GM12878 (cell line): Measurements from ENCODE around the gene RER1. TPM values are rescaled to one million over a fixed set of nuclear protein-coding genes. Genes with fewer than 3 reads are reported as not detected.

ENCODE experiments used
- ATAC-seq: fragments of 200-7000 bp; cut with Tn5 transposase; 3 replicates; pipeline ENCODE4 v1.9.1; 2020; ENCODE audit warnings: mild to moderate bottlenecking, moderate library complexity
- BruUV-seq: library from RNA; stranded (reverse); fragments of 400-500 nt; replicated peaks from 2 replicates; lab custom pipeline; 2021; lab: Mats Ljungman, UMichigan
- CTCF ChIA-PET: fragments of 300-600 bp; sonication (Branson Sonifier 250); formaldehyde crosslinking; extraction: SDS; loops from one replicate; lab custom pipeline; 2021; ENCODE audit warnings: inconsistent platforms; lab: Yijun Ruan, JAX
- POLR2A ChIA-PET: fragments of 350-600 bp; formaldehyde crosslinking; extraction: SDS; loops from one replicate; lab custom pipeline; 2021; ENCODE audit warnings: inconsistent platforms; lab: Charles Lee
- RAD21 ChIA-PET: fragments of 300-600 bp; sonication (Branson Sonifier 250); formaldehyde crosslinking; loops from one replicate; lab custom pipeline; 2023; ENCODE audit warnings: antibody characterized with exemption; ENCODE audit not compliant: unreplicated experiment; lab: Charles Lee
- SMC1A ChIA-PET: fragments of 300-600 bp; sonication (Branson Sonifier 250); formaldehyde crosslinking; loops from one replicate; lab custom pipeline; 2023; ENCODE audit not compliant: unreplicated experiment, uncharacterized antibody; lab: Charles Lee
- DNase-seq: peaks from one replicate; pipeline ENCODE4 v3.0.0-alpha.2; 2011; ENCODE audit warnings: low read depth, low spot score
- FAIRE-seq: peaks from 3 replicates; lab custom pipeline; 2011; peaks lifted over from hg19 to GRCh38; lab: Jason Lieb, UNC
- H2AFZ ChIP-seq: 2 replicates; pipeline ENCODE4 v1.6.0; 2011; ENCODE audit warnings: low read depth, low read length, control low read depth; ENCODE audit not compliant: control insufficient read depth
- H3K27ac ChIP-seq: 2 replicates; pipeline ENCODE4 v1.5.1; 2011; ENCODE audit warnings: control low read depth; ENCODE audit not compliant: control insufficient read depth, insufficient read depth
- H3K27me3 ChIP-seq, 2 experiments: replicated peaks in 1 of 2; 2 replicates each; pipeline versions ENCODE4 v1.6.0 to v1.6.1; 2011; ENCODE audit warnings: low read length in 1 of 2; ENCODE audit not compliant: control insufficient read depth in 2 of 2, insufficient read depth in 2 of 2
- H3K36me3 ChIP-seq, 2 experiments: 2 replicates each; pipeline ENCODE4 v1.5.1; 2011; ENCODE audit warnings: low read length in 1 of 2; ENCODE audit not compliant: control insufficient read depth in 2 of 2, insufficient read depth in 2 of 2
- H3K4me1 ChIP-seq: 2 replicates; pipeline ENCODE4 v1.6.1; 2011; ENCODE audit warnings: mild to moderate bottlenecking, low read length, moderate library complexity, mixed read lengths; ENCODE audit not compliant: control insufficient read depth, insufficient read depth
- H3K4me2 ChIP-seq: 2 replicates; pipeline ENCODE4 v1.6.0; 2011; ENCODE audit warnings: control low read depth; ENCODE audit not compliant: control insufficient read depth, insufficient read depth
- H3K4me3 ChIP-seq: fragments of 200-600 bp; sonication (generic); 2 replicates; pipeline ENCODE4 v1.5.1; 2016
- H3K79me2 ChIP-seq: 2 replicates; pipeline ENCODE4 v1.6.0; 2011; ENCODE audit warnings: low read length; ENCODE audit not compliant: control insufficient read depth, insufficient read depth
- H3K9ac ChIP-seq: 2 replicates; pipeline ENCODE4 v1.8.0; 2011; ENCODE audit warnings: low read length, control low read depth, mixed read lengths; ENCODE audit not compliant: control insufficient read depth, insufficient read depth
- H3K9me3 ChIP-seq: replicated peaks from 3 replicates; pipeline ENCODE4 v1.5.1; 2011; ENCODE audit warnings: mild to moderate bottlenecking, low read length; ENCODE audit not compliant: control insufficient read depth, insufficient read depth
- H4K20me1 ChIP-seq: 2 replicates; pipeline ENCODE4 v1.6.0; 2011; ENCODE audit not compliant: control insufficient read depth, insufficient read depth
- BCL11A ChIP-seq: IDR thresholded peaks from 2 replicates; pipeline ENCODE4 v1.6.1; 2011; ENCODE audit warnings: low read depth, low read length
- BHLHE40 ChIP-seq, 2 experiments: fragments of 450-650 bp in 1 of 2; IDR thresholded peaks; 2 replicates each; pipeline ENCODE4 v1.6.1; 2011 to 2017; ENCODE audit warnings: low read depth in 2 of 2, borderline replicate concordance in 1 of 2, improper control_type of control experiment in 1 of 2, low read length in 1 of 2, mild to moderate bottlenecking in 1 of 2
- NR2F1 ChIP-seq: fragments of 450-650 bp; conservative IDR thresholded peaks from 2 replicates; pipeline ENCODE4 v1.6.1; 2017; ENCODE audit warnings: mild to moderate bottlenecking
- RFX5 ChIP-seq: IDR thresholded peaks from 2 replicates; pipeline ENCODE4 v1.6.1; 2011; ENCODE audit warnings: low read depth, low read length, improper control_type of control experiment
- SMAD5 ChIP-seq: IDR thresholded peaks from 2 replicates; pipeline ENCODE4 v1.6.1; 2016; ENCODE audit warnings: antibody characterized with exemption, low read depth
- SMC3 ChIP-seq: IDR thresholded peaks from 2 replicates; pipeline ENCODE4 v1.6.1; 2011; ENCODE audit warnings: low read length, improper control_type of control experiment, borderline replicate concordance
- SP1 ChIP-seq: IDR thresholded peaks from one replicate; pipeline ENCODE4 v1.6.1; 2011; ENCODE audit warnings: low read depth, low read length
- SUPT20H ChIP-seq: IDR thresholded peaks from 2 replicates; pipeline ENCODE4 v1.6.1; 2011; ENCODE audit warnings: low read depth, mild to moderate bottlenecking, low read length, moderate library complexity, borderline replicate concordance; ENCODE audit not compliant: control insufficient read depth
- TCF3 ChIP-seq: IDR thresholded peaks from 2 replicates; pipeline ENCODE4 v1.6.1; 2012; ENCODE audit warnings: low read depth, mild to moderate bottlenecking, low read length, borderline replicate concordance; ENCODE audit not compliant: insufficient read depth
- ZNF384 ChIP-seq: IDR thresholded peaks from 2 replicates; pipeline ENCODE4 v1.6.1; 2012; ENCODE audit warnings: low read depth, mild to moderate bottlenecking, low read length, improper control_type of control experiment, borderline replicate concordance
- ZZZ3 ChIP-seq: IDR thresholded peaks from 2 replicates; pipeline ENCODE4 v1.6.1; 2011; ENCODE audit warnings: low read depth; ENCODE audit not compliant: control insufficient read depth, insufficient read length
- WGBS: methylation state at CpG from one replicate; pipeline ENCODE4 v1.1.6; 2016; ENCODE audit warnings: low lambda C conversion rate; ENCODE audit not compliant: insufficient replicate concordance, insufficient coverage; ENCODE audit errors: missing lambda C conversion rate; 5-methylcytosine and 5-hydroxymethylcytosine counted together
- in situ Hi-C: fragments of 300-500 bp; cut with MboI; formaldehyde crosslinking; loops from 9 replicates; pipeline ENCODE4 v1.14.3; 2018; ENCODE audit warnings: mixed read lengths
- intact Hi-C: fragments of 100-400 bp; cut with micrococcal nuclease; formaldehyde crosslinking; loops from one replicate; pipeline ENCODE4 v1.14.2; 2022; ENCODE audit not compliant: unreplicated experiment
- polyA plus RNA-seq, 11 experiments: library from polyadenylated mRNA; depleted of rRNA in 4 of 11; unstranded in 6 of 11; stranded (reverse) in 5 of 11; fragments of >200 nt; fragmentation: Nextera tagmentation in 4 of 11; fragmentation: Illumina TruSeq in 1 of 11; extraction: Ambion mirVana in 4 of 11; extraction: Trizol in 1 of 11; gene quantifications; 1 replicate in 1 of 11; 2 replicates in 10 of 11; pipeline versions ENCODE4 v1.2.1 to v1.2.3, GENCODE V29; 2011 to 2016; ENCODE audit warnings: inconsistent platforms in 2 of 11, missing spikeins in 2 of 11, low read depth in 1 of 11
- total RNA-seq, 4 experiments: library from RNA; depleted of rRNA in 3 of 4; stranded (reverse); fragments of >200 nt in 3 of 4; fragmentation: Illumina TruSeq in 1 of 4; extraction: Trizol in 1 of 4; gene quantifications; 2 replicates each; pipeline versions ENCODE4 v1.2.1 to v1.2.3, GENCODE V29; 2013 to 2021
- TF ChIP-seq, protein P1 (sequence below): fragments of 450-650 bp; IDR thresholded peaks from 2 replicates; pipeline ENCODE4 v1.6.1; 2017; ENCODE audit warnings: mild to moderate bottlenecking, moderate library complexity
- TF ChIP-seq, protein P2 (sequence below): fragments of 450-650 bp; IDR thresholded peaks from 2 replicates; pipeline ENCODE4 v1.6.1; 2017; ENCODE audit warnings: antibody characterized with exemption, mild to moderate bottlenecking, moderate library complexity

The RER1 gene
- total and polyA plus RNA-seq, 10 of the 15 experiments (the other 5 are each of a cell fraction or from before 2014, with no cell fraction given), result 29.2 to 274 (median 136) TPM

DNA sequence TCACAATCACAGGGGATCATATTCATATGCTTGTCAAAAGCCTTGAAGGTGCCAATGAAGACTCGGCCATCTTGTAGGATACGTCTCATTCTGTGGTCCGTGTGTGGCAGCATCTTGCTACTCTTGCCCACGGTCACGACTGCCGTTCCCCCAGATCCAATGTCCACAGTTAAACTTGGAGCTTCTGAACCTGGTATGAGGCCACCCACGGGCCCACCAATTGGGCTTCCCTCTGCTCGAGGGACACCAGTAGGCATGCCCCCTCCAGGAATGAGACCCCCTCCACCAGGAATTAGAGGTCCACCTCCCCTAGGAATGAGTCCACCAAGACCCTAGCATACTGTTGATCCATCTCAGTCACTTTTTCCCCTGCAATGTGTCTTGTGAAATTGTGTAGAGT is 39.9 kb upstream of the RER1 start:
- FAIRE-seq (no peak), DNase-seq (no peak), ATAC-seq (no peak)
- Histone ChIP-seq H3K9ac (no peak overlapping the region), H3K4me3 (no peak overlapping the region), H3K9me3 (no peaks in the 10 kb centered on the region), H2AFZ (no peak overlapping the region), H3K36me3 (no peaks in the 10 kb centered on the region), H4K20me1 (no peaks in the 10 kb centered on the region), H3K79me2 (no peaks in the 10 kb centered on the region), H3K27me3 (no peaks in the 10 kb centered on the region), H3K4me1 (no peaks in the 10 kb centered on the region), H3K4me2 (no peak overlapping the region), H3K27ac (no peak overlapping the region)
- 42% methylated on average over 8 of the region's 8 CpGs for WGBS
- ChIA-PET CTCF (no interaction called here), RAD21 (no interaction called here), SMC1A (no interaction called here), POLR2A (no interaction called here)
- intact Hi-C loops (no loop called here), in situ Hi-C loops (no loop called here)
- TF ChIP-seq SMAD5 (no peak), SUPT20H (no peak), SP1 (no peak), SMC3 (no peak), TCF3 (no peak), RFX5 (no peak), NR2F1 (no peak), ZNF384 (no peak), ZZZ3 (no peak), BCL11A (no peak), BHLHE40 (IDR thresholded peaks at IDR 0.05; ENCODE audit: borderline replicate concordance in 1 of 2, low read depth in 2 of 2, low read length in 1 of 2) (no peak)
- TF ChIP-seq, protein P1, sequence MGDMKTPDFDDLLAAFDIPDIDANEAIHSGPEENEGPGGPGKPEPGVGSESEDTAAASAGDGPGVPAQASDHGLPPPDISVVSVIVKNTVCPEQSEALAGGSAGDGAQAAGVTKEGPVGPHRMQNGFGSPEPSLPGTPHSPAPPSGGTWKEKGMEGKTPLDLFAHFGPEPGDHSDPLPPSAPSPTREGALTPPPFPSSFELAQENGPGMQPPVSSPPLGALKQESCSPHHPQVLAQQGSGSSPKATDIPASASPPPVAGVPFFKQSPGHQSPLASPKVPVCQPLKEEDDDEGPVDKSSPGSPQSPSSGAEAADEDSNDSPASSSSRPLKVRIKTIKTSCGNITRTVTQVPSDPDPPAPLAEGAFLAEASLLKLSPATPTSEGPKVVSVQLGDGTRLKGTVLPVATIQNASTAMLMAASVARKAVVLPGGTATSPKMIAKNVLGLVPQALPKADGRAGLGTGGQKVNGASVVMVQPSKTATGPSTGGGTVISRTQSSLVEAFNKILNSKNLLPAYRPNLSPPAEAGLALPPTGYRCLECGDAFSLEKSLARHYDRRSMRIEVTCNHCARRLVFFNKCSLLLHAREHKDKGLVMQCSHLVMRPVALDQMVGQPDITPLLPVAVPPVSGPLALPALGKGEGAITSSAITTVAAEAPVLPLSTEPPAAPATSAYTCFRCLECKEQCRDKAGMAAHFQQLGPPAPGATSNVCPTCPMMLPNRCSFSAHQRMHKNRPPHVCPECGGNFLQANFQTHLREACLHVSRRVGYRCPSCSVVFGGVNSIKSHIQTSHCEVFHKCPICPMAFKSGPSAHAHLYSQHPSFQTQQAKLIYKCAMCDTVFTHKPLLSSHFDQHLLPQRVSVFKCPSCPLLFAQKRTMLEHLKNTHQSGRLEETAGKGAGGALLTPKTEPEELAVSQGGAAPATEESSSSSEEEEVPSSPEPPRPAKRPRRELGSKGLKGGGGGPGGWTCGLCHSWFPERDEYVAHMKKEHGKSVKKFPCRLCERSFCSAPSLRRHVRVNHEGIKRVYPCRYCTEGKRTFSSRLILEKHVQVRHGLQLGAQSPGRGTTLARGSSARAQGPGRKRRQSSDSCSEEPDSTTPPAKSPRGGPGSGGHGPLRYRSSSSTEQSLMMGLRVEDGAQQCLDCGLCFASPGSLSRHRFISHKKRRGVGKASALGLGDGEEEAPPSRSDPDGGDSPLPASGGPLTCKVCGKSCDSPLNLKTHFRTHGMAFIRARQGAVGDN, result no peak
- TF ChIP-seq, protein P2, sequence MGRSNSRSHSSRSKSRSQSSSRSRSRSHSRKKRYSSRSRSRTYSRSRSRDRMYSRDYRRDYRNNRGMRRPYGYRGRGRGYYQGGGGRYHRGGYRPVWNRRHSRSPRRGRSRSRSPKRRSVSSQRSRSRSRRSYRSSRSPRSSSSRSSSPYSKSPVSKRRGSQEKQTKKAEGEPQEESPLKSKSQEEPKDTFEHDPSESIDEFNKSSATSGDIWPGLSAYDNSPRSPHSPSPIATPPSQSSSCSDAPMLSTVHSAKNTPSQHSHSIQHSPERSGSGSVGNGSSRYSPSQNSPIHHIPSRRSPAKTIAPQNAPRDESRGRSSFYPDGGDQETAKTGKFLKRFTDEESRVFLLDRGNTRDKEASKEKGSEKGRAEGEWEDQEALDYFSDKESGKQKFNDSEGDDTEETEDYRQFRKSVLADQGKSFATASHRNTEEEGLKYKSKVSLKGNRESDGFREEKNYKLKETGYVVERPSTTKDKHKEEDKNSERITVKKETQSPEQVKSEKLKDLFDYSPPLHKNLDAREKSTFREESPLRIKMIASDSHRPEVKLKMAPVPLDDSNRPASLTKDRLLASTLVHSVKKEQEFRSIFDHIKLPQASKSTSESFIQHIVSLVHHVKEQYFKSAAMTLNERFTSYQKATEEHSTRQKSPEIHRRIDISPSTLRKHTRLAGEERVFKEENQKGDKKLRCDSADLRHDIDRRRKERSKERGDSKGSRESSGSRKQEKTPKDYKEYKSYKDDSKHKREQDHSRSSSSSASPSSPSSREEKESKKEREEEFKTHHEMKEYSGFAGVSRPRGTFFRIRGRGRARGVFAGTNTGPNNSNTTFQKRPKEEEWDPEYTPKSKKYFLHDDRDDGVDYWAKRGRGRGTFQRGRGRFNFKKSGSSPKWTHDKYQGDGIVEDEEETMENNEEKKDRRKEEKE, result no peak
- BruUV-seq, result no TSS peak
